Measurements from ENCODE around the gene STAP1.
"Not testable (repeated sequence)": the region's sequence is repeated elsewhere in the genome, so short reads cannot be mapped to it uniquely, and the experiment has no call there.

STAP1 gene

DNA sequence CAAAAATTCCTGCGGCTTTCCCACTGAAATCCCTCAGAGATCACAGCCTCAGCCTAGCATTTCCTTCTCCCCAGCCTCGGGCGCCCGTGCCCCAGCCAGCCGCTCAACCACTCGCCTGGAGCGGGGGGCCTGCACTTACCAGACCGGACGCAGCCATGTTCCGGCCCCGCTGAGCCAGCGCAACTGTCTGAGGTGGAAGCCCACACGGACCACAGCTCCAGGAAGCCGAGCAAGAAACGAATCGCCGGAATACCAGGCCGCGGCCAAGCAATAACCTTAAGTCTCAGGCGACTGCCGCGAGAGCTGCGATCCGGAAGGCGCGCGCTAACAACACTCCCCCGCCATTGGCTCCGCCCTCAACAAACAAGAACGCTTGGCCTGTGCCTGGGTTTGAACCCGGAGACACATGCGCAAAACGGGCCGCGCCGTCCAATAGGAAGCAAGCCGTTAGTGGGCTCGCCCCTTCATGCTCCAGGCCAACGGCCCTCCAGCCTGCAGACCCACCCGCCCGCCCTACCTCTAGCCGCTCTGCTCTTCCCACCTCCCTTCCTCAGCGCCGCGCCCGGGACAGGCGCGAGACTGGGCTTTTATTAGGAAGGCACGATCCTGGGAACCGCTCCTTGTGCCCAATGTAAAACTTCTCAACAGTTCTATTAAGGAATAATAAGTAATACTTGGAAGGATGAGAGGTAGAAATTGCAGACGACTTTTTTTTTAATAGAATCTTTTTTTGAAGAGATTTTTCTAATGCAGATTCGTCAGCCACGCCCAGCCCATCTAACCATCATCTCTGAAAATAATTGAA lies 13.1 kb upstream of the STAP1 start, which contains the start of gene CENPC:
TSS of gene CENPC (minus strand) at position 305 of the 805 bp plus-strand sequence. CDS start at position 157, 148 bp downstream.
- Mint-ChIP-seq H3K4me3 (peak within 1 kb of the TSS; percentile 99), H3K4me1 (peaks cover 26% of the 10 kb centered on the region), H3K27me3 (no peaks in the 10 kb centered on the region), H3K36me3 (peaks cover 9% of the 10 kb centered on the region), H3K27ac (peak within 1 kb of the TSS; percentile 100), H3K9me3 (no peaks in the 10 kb centered on the region)
- ATAC-seq (ENCODE audit: low read depth) (peak; percentile 87), DNase-seq (ENCODE audit: low spot score in 2 of 2) (peak; percentile 81 to 84)

DNA sequence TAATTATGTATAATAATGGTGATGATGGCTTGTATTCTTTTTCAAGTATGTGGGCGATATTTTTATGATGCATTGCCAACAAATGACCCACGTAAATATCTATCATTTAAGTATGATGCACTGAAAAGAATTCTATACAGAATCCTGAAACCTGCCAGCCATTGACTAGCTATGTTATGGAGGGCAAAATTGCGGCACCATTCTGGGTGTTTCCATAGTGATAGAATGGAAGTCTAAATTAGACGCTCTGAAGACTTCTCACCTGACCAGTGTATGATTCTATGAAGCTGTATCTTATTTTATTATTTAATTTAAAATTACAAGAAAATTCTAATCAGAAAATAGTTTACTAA lies 12.5 kb upstream of the STAP1 start:
- DNase-seq (ENCODE audit: low spot score in 2 of 2) (no peak), ATAC-seq (ENCODE audit: low read depth) (no peak)
- Mint-ChIP-seq H3K36me3 (peaks cover 9% of the 10 kb centered on the region), H3K4me3 (peak overlapping the region; percentile 99), H3K27me3 (no peaks in the 10 kb centered on the region), H3K4me1 (peaks cover 28% of the 10 kb centered on the region), H3K27ac (peak overlapping the region; percentile 100), H3K9me3 (no peaks in the 10 kb centered on the region)

DNA sequence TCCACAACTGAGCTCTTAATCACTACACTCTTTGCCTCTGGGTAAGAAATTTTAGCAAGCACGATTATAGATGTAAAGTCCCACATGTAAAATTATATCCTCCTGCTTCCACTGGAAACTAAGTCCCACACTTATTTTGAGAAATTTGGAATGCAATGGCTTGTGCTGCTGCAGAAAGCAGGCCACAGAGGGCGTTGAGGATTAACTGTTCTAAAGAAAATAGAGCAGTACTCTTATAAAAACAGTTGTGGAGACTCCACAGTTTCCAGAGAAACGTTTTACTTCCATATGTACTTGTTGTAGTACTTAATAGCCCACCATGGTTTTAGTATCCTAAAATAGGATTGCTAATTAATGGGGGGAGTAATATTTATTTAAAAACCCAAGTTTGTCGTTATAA lies 11.6 kb upstream of the STAP1 start:
- Mint-ChIP-seq H3K4me1 (peaks cover 26% of the 10 kb centered on the region), H3K36me3 (peaks cover 5% of the 10 kb centered on the region), H3K27me3 (no peaks in the 10 kb centered on the region), H3K9me3 (no peaks in the 10 kb centered on the region), H3K4me3 (peak overlapping the region; percentile 11), H3K27ac (no peak overlapping the region)
- DNase-seq (ENCODE audit: low spot score in 2 of 2) (no peak), ATAC-seq (ENCODE audit: low read depth) (no peak)

DNA sequence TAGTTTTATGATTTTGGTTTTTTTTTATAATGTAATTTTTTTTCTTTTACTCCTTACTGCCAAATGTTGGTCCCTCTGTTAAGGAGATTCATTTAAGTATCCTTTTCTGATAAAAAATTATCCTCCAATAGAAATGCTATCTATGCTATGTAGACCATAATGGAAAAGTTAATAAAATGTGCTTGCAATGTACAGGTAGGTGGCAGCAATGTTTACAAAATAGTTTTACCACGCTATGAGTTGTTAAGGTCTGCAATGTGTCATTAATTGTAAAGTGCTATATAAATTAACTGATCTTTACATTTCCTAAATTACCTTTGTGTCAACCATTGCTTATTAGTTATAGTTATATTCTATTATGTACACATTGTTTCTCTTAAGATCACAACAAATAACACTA lies 9.4 kb upstream of the STAP1 start:
- DNase-seq (ENCODE audit: low spot score in 2 of 2) (peak in 1 of 2 donors; percentile 32), ATAC-seq (ENCODE audit: low read depth) (peak; percentile 23)
- no peaks in the 10 kb centered on the region for H3K36me3 Mint-ChIP-seq
- H3K27ac Mint-ChIP-seq, result no peak overlapping the region
- peaks cover 16% of the 10 kb centered on the region for H3K4me1 Mint-ChIP-seq
- no peak overlapping the region for H3K4me3 Mint-ChIP-seq
- no peaks in the 10 kb centered on the region for H3K9me3 Mint-ChIP-seq
- H3K27me3 Mint-ChIP-seq, result no peaks in the 10 kb centered on the region

DNA sequence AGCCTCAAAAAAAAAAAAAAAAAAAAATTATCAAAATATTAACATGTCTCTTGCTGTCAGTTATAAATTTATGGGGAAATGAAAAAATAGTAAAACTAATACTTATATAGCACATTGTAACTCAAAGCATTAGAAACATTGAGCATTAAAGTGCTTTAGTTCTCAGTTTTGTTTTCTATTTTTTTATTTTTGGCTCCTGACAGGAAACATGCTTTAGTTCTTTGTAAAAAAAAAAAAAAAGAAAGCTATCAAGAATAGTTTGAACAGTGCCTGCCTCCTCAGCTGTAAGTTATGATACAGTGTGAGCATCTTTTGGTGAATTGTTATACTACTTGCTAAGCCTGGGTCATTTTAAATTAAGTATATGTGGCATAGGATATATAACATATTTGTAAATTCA lies 8.1 kb upstream of the STAP1 start:
- Mint-ChIP-seq H3K4me1 (peaks cover 12% of the 10 kb centered on the region), H3K27ac (peak overlapping the region; percentile 84), H3K4me3 (peak overlapping the region; percentile 86), H3K27me3 (no peaks in the 10 kb centered on the region), H3K9me3 (no peaks in the 10 kb centered on the region), H3K36me3 (no peaks in the 10 kb centered on the region)
- ATAC-seq (ENCODE audit: low read depth) (peak; percentile 43), DNase-seq (ENCODE audit: low spot score in 2 of 2) (no peak)

DNA sequence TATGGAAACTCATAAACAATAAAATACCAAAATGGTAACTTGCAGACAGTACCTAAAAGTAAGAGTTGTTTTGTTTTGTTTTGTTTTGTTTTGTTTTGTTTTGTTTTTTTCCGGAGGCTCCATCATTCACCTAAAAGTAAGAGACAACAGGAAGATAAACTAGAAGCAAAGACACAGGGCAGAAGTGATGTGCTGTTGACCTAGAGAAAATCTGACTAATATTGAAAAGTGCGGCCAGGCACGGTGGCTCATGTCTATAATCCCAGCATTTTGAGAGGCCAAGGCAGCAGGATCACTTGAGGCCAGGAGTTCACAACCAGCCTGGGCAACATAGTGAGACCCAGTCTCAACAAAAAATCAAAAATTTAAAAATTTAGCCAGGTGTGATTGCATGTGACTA lies 7.7 kb upstream of the STAP1 start:
- H3K4me3 Mint-ChIP-seq, result peak overlapping the region; percentile 63
- no peak for ATAC-seq (ENCODE audit: low read depth)

DNA sequence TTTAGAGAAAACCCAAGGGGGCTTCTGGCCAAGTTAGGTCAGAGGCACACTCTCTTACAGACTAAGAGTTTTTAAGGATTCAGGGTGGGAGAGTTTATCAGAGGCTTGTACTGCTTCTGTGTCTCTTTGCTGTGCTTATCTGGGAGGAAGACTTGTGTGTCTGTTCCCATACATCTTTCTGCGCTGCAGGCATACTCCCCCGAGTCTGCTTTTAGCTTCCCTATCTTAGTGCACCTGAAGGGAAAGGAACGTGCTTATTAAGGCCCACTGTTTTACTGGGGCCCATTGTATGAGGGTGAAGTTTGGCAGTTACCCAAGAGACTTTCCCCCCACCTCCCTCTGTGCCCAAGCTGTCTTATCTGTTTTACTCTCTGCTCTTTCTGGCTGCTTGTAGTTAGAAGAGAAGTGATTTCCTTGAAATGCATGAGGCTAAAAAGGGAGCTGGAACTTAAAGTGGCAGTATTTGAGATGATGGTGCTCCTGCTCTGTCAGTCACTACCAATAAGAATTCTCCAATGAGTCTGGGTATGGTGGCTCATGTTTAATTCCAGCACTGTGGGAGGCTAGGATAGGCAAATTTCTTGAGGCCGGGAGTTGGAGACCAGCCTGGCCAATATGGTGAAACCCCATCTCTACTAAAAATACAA lies 6.3 kb upstream of the STAP1 start:
- DNase-seq (ENCODE audit: low spot score in 2 of 2); H3K9me3 Mint-ChIP-seq; ATAC-seq (ENCODE audit: low read depth); H3K36me3 Mint-ChIP-seq; H3K4me3 Mint-ChIP-seq; H3K27me3 Mint-ChIP-seq: not testable (repeated sequence)
- Mint-ChIP-seq H3K4me1 (peaks cover 23% of the 10 kb centered on the region), H3K27ac (peak overlapping the region; percentile 42)

More for the DNA sequence above, 7.7 kb upstream of the STAP1 start:
- no peaks in the 10 kb centered on the region for H3K36me3 Mint-ChIP-seq
- no peaks in the 10 kb centered on the region for H3K27me3 Mint-ChIP-seq
- DNase-seq (ENCODE audit: low spot score in 2 of 2), result no peak
- peak overlapping the region; percentile 84 for H3K27ac Mint-ChIP-seq
- no peaks in the 10 kb centered on the region for H3K9me3 Mint-ChIP-seq
- peaks cover 14% of the 10 kb centered on the region for H3K4me1 Mint-ChIP-seq

DNA sequence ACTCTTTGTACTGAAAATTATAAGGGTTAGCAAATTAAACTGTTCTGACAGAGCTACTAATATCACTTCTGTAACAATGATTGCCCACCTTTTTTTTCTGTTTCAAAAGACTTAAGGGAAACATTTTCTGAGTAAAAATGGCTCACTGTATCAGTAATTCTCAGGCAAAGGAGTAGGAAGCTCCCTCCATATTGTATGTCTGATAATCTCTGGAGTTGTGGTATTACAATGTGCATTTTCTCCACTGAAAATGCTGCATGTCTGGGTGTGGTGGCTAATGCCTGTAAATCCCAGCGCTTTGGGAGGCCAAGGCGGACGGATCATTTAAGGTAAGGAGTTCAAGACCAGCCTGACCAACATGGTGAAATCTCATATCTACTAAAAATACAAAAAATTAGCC lies 4.4 kb upstream of the STAP1 start:
- no peak for ATAC-seq (ENCODE audit: low read depth)
- Mint-ChIP-seq H3K27ac (no peak overlapping the region), H3K27me3 (no peaks in the 10 kb centered on the region), H3K36me3 (no peaks in the 10 kb centered on the region), H3K4me1 (peaks cover 30% of the 10 kb centered on the region), H3K4me3 (no peak overlapping the region), H3K9me3 (no peaks in the 10 kb centered on the region)
- DNase-seq (ENCODE audit: low spot score in 2 of 2), result no peak

DNA sequence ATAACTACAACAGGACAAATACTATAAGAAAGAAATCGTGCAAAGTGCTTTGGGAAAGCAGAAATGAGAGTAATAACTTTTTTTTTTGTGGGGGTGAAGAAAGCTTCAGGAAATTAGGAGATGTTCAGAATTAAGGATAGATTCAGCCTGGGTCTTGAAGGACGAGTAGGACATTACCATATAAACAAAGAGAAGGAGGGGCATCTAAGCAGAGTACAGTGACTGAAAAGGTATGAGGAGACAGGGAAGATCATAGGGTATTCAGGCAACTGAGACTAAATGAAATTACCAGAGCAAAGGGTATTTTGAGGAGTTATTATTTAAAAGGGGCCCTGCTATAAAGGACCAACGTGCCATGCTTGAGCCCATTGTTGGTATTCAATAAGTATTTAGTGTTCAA lies 3.1 kb upstream of the STAP1 start:
- DNase-seq (ENCODE audit: low spot score in 2 of 2) (no peak), ATAC-seq (ENCODE audit: low read depth) (no peak)
- Mint-ChIP-seq H3K9me3 (no peaks in the 10 kb centered on the region), H3K4me3 (no peak overlapping the region), H3K36me3 (no peaks in the 10 kb centered on the region), H3K27ac (peak overlapping the region; percentile 12), H3K4me1 (peaks cover 33% of the 10 kb centered on the region), H3K27me3 (no peaks in the 10 kb centered on the region)

DNA sequence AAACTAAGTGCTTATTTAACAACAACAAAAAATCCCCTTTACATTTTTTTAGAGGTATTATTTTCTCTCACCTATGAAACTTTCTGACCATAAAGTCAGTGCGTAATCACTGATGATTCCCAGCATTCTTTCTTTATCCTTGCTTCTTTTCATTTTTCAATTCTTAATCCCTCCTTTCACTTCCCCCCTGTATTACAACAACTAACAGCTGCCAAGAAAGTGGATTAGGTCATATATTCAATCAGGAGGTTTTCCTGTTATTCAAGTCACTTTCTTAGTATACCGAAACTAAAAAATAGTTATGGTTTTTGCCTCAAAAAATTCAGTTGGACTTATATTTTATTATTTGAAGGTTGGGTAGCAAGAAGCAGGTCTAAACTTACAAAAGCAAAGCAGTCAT lies 2.1 kb upstream of the STAP1 start:
- no peaks in the 10 kb centered on the region for H3K27me3 Mint-ChIP-seq
- peaks cover 8% of the 10 kb centered on the region for H3K36me3 Mint-ChIP-seq
- H3K9me3 Mint-ChIP-seq, result no peaks in the 10 kb centered on the region
- DNase-seq (ENCODE audit: low spot score in 2 of 2) (no peak), ATAC-seq (ENCODE audit: low read depth) (no peak)
- H3K4me1 Mint-ChIP-seq, result peaks cover 39% of the 10 kb centered on the region
- peak overlapping the region; percentile 48 for H3K4me3 Mint-ChIP-seq
- peak overlapping the region; percentile 94 for H3K27ac Mint-ChIP-seq

DNA sequence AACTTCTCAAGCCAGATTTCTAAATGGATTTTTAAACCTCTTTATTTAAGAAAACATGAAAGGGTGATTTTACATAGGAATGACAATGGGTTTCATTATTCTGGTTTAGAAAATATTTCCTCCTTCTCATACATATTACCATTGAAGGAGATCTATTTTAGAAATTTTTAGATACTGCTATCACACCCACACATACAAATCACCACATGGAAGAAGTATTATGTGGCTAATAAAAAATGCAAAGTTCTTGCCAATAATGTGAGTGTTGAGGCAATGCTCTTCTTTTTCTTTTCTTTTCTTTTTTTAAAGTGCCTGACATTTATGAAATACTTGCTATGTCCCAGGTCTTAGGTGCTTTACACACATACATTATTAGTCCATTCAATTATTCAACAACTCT lies 6.8 kb downstream of the STAP1 start:
- H3K36me3 Mint-ChIP-seq, result peaks cover 36% of the 10 kb centered on the region
- no peaks in the 10 kb centered on the region for H3K9me3 Mint-ChIP-seq
- no peak overlapping the region for H3K4me3 Mint-ChIP-seq
- H3K27me3 Mint-ChIP-seq, result no peaks in the 10 kb centered on the region
- peak overlapping the region; percentile 90 for H3K27ac Mint-ChIP-seq
- no peak for DNase-seq (ENCODE audit: low spot score in 2 of 2)
- ATAC-seq (ENCODE audit: low read depth), result no peak
- peaks cover 42% of the 10 kb centered on the region for H3K4me1 Mint-ChIP-seq

DNA sequence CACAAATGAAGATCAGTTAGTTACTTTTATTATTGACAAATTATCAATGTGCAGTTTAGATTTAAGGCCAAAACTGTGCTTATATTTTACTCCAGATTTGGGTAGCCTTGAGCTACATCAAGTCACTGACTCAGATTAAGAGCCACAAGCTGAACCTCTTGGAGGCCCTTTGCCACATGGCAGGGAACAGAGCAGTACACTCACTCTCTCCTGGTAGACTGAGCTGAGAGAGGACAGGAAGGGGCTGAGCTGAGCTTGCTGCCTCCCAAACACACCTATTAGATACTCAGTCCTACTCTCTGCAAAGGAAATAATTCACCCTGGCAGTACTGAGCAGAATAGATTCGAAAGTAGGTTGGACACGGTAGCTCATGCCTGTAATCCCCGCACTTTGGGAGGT lies 7.8 kb downstream of the STAP1 start:
- Mint-ChIP-seq H3K27ac (peak overlapping the region; percentile 90), H3K4me1 (peaks cover 38% of the 10 kb centered on the region), H3K9me3 (no peaks in the 10 kb centered on the region), H3K4me3 (no peak overlapping the region), H3K36me3 (peaks cover 32% of the 10 kb centered on the region), H3K27me3 (no peaks in the 10 kb centered on the region)
- DNase-seq (ENCODE audit: low spot score in 2 of 2), result no peak
- ATAC-seq (ENCODE audit: low read depth), result no peak

DNA sequence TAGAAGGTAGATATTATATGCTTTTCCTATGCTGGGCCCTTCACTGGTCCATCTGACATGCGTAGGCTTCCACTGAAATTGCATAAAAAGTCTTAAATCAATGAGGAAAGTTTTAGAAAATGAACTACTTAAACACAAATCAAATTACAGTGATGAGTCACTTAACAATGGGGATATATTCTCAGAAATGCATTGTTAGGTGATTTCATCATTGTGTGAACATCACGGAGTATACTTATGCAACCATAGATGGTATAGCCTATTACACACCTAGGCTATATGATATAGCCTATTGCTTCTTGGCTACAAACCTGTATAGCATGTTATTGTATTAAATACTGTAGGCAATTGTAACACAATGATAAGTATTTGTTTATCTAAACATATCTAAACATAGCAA lies 10.3 kb downstream of the STAP1 start:
- ATAC-seq (ENCODE audit: low read depth), result no peak
- DNase-seq (ENCODE audit: low spot score in 2 of 2), result no peak
- Mint-ChIP-seq H3K4me3 (no peak overlapping the region), H3K27ac (peak overlapping the region; percentile 67), H3K27me3 (no peaks in the 10 kb centered on the region), H3K4me1 (peaks cover 50% of the 10 kb centered on the region), H3K9me3 (no peaks in the 10 kb centered on the region), H3K36me3 (peaks cover 21% of the 10 kb centered on the region)

DNA sequence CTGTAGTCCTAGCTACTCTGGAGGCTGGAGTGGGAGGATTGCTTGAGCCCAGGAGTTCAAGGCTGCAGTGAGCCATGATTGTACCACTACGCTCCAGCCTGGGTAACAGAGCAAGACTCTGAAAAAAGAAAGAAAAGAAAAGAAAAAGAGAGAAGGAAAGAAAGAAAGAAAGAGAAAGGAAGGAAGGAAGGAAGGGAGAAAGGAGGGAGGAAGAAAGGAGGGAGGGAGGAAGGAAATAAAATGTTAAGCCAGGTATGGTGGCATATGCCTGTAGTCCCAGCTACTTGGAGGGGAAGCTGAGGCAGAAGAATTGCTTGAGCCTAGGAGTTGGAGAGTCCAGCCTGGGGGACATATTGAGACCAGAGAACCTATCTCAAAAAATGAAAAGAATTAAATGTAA lies 12.0 kb downstream of the STAP1 start:
- Mint-ChIP-seq H3K36me3 (peaks cover 17% of the 10 kb centered on the region), H3K4me3 (no peak overlapping the region), H3K4me1 (peaks cover 49% of the 10 kb centered on the region), H3K9me3 (no peaks in the 10 kb centered on the region), H3K27me3 (no peaks in the 10 kb centered on the region), H3K27ac (peak overlapping the region; percentile 79)
- DNase-seq (ENCODE audit: low spot score in 2 of 2) (no peak), ATAC-seq (ENCODE audit: low read depth) (no peak)
